ENCODE measurements around the gene MAN1A1.

The MAN1A1 gene

GRCh38 chr6:119325559-119326265 is 23.8 kb downstream of the MAN1A1 start:
- no peak for DNase-seq

GRCh38 chr6:119324718-119325117 is 24.8 kb downstream of the MAN1A1 start:
- no peak for DNase-seq

GRCh38 chr6:119323931-119324330 is 25.6 kb downstream of the MAN1A1 start:
- no peak for DNase-seq

- no peak for DNase-seq
Measured at GRCh38 chr6:119323478-119323877, 26.1 kb downstream of the MAN1A1 start.

GRCh38 chr6:119322715-119323350 is 26.7 kb downstream of the MAN1A1 start:
- DNase-seq = no peak

- DNase-seq = no peak
Measured at GRCh38 chr6:119322034-119322433, 27.5 kb downstream of the MAN1A1 start.

- no peak for DNase-seq
Measured at GRCh38 chr6:119319694-119320093, 29.9 kb downstream of the MAN1A1 start.

GRCh38 chr6:119318730-119319129 is 30.8 kb downstream of the MAN1A1 start:
- no peak for DNase-seq

GRCh38 chr6:119318176-119318575 is 31.4 kb downstream of the MAN1A1 start:
- no peak for DNase-seq

- no peak for DNase-seq
Measured at GRCh38 chr6:119317007-119317406, 32.6 kb downstream of the MAN1A1 start.

- DNase-seq = no peak
Measured at GRCh38 chr6:119314885-119315272, 34.7 kb downstream of the MAN1A1 start.

GRCh38 chr6:119313937-119314884 is 35.4 kb downstream of the MAN1A1 start:
- DNase-seq = no peak

GRCh38 chr6:119312875-119313338 is 36.7 kb downstream of the MAN1A1 start:
- DNase-seq = no peak

- no peak for DNase-seq
Measured at GRCh38 chr6:119312441-119312840, 37.1 kb downstream of the MAN1A1 start.

GRCh38 chr6:119311514-119312142 is 37.9 kb downstream of the MAN1A1 start:
- DNase-seq = no peak

GRCh38 chr6:119310486-119311036 is 39.0 kb downstream of the MAN1A1 start:
- no peak for DNase-seq

GRCh38 chr6:119308991-119309657 is 40.4 kb downstream of the MAN1A1 start:
- DNase-seq = no peak

- no peak for DNase-seq
Measured at GRCh38 chr6:119308048-119308570, 41.5 kb downstream of the MAN1A1 start.

- no peak for DNase-seq
Measured at GRCh38 chr6:119307056-119307455, 42.5 kb downstream of the MAN1A1 start.

- no peak for DNase-seq
Measured at GRCh38 chr6:119306396-119306968, 43.1 kb downstream of the MAN1A1 start.

GRCh38 chr6:119303164-119303887 is 46.2 kb downstream of the MAN1A1 start:
- DNase-seq = no peak
